K562 (cell line): ENCODE measurements around the gene C13orf42. TPM values are rescaled to one million over a fixed set of nuclear protein-coding genes. Genes with fewer than 3 reads are reported as not detected.
A peak's percentile ranks its signal among the peaks of the same experiment; 100 is the strongest.

Source experiments
- ATAC-seq: fragments of 200-7000 bp; cut with Tn5 transposase; 3 replicates; pipeline ENCODE4 v1.9.1; 2020; ENCODE audit warnings: moderate library complexity
- BruUV-seq: library from RNA; stranded (reverse); fragments of 400-500 nt; replicated peaks from 2 replicates; lab custom pipeline; 2021; lab: Mats Ljungman, UMichigan
- CTCF ChIA-PET: fragments of 300-600 bp; formaldehyde crosslinking; extraction: SDS; loops from one replicate; lab custom pipeline; 2021; ENCODE audit warnings: low intra/inter-chr PET ratio; lab: Yijun Ruan, JAX
- POLR2A ChIA-PET: fragments of 300-600, 350-650 bp; sonication (Branson Sonifier 250); formaldehyde crosslinking; extraction: SDS; loops from one replicate; lab custom pipeline; 2021; ENCODE audit warnings: antibody characterized with exemption, inconsistent platforms; lab: Yijun Ruan, JAX
- DNase-seq, 4 experiments: peaks; one replicate each; pipeline versions ENCODE4 v3.0.0 to v3.0.0-alpha.2; 2011 to 2018; ENCODE audit warnings: low spot score in 3 of 4, mixed read lengths in 3 of 4; ENCODE audit errors: extremely low read depth in 1 of 4
- FAIRE-seq: peaks from 2 replicates; lab custom pipeline; 2011; peaks lifted over from hg19 to GRCh38; lab: Jason Lieb, UNC
- H2AFZ ChIP-seq: 2 replicates; pipeline ENCODE4 v1.6.0; 2011; ENCODE audit warnings: low read depth, low read length, control low read depth, inconsistent platforms
- H3K27ac ChIP-seq: fragments of 200-600 bp; 3 replicates; pipeline ENCODE4 v1.8.0; 2011; ENCODE audit warnings: low read depth, mild to moderate bottlenecking, control low read depth, inconsistent platforms, low read length, moderate library complexity, mixed read lengths; ENCODE audit errors: extremely low read depth
- H3K27me3 ChIP-seq, 2 experiments: fragments of 300-600 bp in 1 of 2; 2 replicates in 1 of 2; 3 replicates in 1 of 2; pipeline versions ENCODE4 v1.6.0 to v1.8.0; 2011; ENCODE audit warnings: inconsistent platforms in 2 of 2, low read length in 2 of 2, mild to moderate bottlenecking in 1 of 2, mixed read lengths in 1 of 2, moderate library complexity in 1 of 2; ENCODE audit not compliant: control insufficient read depth in 2 of 2, insufficient read depth in 2 of 2
- H3K36me3 ChIP-seq: fragments of 300-600 bp; 3 replicates; pipeline ENCODE4 v1.8.0; 2011; ENCODE audit warnings: mild to moderate bottlenecking, low read length, inconsistent platforms; ENCODE audit not compliant: control insufficient read depth, insufficient read depth
- H3K4me1 ChIP-seq, 2 experiments: fragments of 200-600 bp in 1 of 2; replicated peaks in 1 of 2; 2 replicates in 1 of 2; 3 replicates in 1 of 2; pipeline versions ENCODE4 v1.5.1 to v1.8.0; 2011; ENCODE audit warnings: inconsistent platforms in 2 of 2, low read length in 2 of 2, mild to moderate bottlenecking in 1 of 2, mixed read lengths in 1 of 2, moderate library complexity in 1 of 2; ENCODE audit not compliant: control insufficient read depth in 2 of 2, insufficient read depth in 2 of 2
- H3K4me2 ChIP-seq: 2 replicates; pipeline ENCODE4 v1.6.1; 2011; ENCODE audit warnings: low read length, control low read depth, inconsistent platforms, mixed read lengths; ENCODE audit not compliant: insufficient read depth
- H3K4me3 ChIP-seq: fragments of 200-600 bp; sonication (generic), shearing (Covaris generic); 2 replicates; pipeline ENCODE4 v1.5.1; 2016; ENCODE audit warnings: control low read depth, inconsistent platforms
- H3K79me2 ChIP-seq: fragments of 200-600 bp; 3 replicates; pipeline ENCODE4 v1.8.0; 2011; ENCODE audit warnings: low read length, inconsistent platforms; ENCODE audit not compliant: control insufficient read depth, insufficient read depth
- H3K9ac ChIP-seq, 2 experiments: 2 replicates each; pipeline versions ENCODE4 v1.6.0 to v1.6.1; 2011; ENCODE audit warnings: low read depth in 2 of 2, low read length in 2 of 2, control low read depth in 1 of 2, inconsistent platforms in 1 of 2, mild to moderate bottlenecking in 1 of 2, mixed read lengths in 1 of 2; ENCODE audit not compliant: insufficient read depth in 1 of 2
- H3K9me1 ChIP-seq: one replicate; pipeline ENCODE4 v1.6.0; 2011; ENCODE audit warnings: inconsistent platforms, mild to moderate bottlenecking, low read length, moderate library complexity; ENCODE audit not compliant: control insufficient read depth, insufficient read depth
- H3K9me3 ChIP-seq: replicated peaks from 2 replicates; pipeline ENCODE4 v1.5.1; 2011; ENCODE audit warnings: low read depth, low read length, inconsistent platforms; ENCODE audit not compliant: control insufficient read depth, insufficient read depth
- H4K20me1 ChIP-seq: replicated peaks from 2 replicates; pipeline ENCODE4 v1.6.1; 2011; ENCODE audit warnings: low read length, inconsistent platforms, mixed read lengths; ENCODE audit not compliant: control insufficient read depth, insufficient read depth
- ARID3B ChIP-seq: fragments of 250-450 bp; sonication (Bioruptor Pico); IDR thresholded peaks from 2 replicates; pipeline ENCODE4 v1.4.0; 2020; ENCODE audit warnings: borderline replicate concordance
- ATF3 ChIP-seq, 2 experiments: fragments of 450-650 bp in 1 of 2; sonication (generic) in 1 of 2; formaldehyde crosslinking in 1 of 2; IDR thresholded peaks in 1 of 2; conservative IDR thresholded peaks in 1 of 2; 2 replicates each; pipeline versions ENCODE4 v1.6.1 to v1.8.1; 2016 to 2023; ENCODE audit warnings: mild to moderate bottlenecking in 2 of 2, moderate library complexity in 2 of 2, inconsistent platforms in 1 of 2, missing genetic modification reagents in 1 of 2
- HMG20A ChIP-seq: fragments of 450-650 bp; formaldehyde crosslinking; conservative IDR thresholded peaks from 2 replicates; pipeline ENCODE4 v1.4.0; 2020; ENCODE audit warnings: mild to moderate bottlenecking, mixed read lengths
- PYGO2 ChIP-seq: fragments of 450-650 bp; IDR thresholded peaks from 2 replicates; pipeline ENCODE4 v1.6.1; 2016; ENCODE audit warnings: mild to moderate bottlenecking, missing genetic modification characterization, moderate library complexity, missing compliant biosample characterization
- RAD21 ChIP-seq, 2 experiments: fragments of 250-450 bp in 1 of 2; fragments of 450-650 bp in 1 of 2; sonication (Bioruptor Pico) in 1 of 2; formaldehyde crosslinking in 1 of 2; IDR thresholded peaks in 1 of 2; conservative IDR thresholded peaks in 1 of 2; 2 replicates each; pipeline versions ENCODE4 v1.4.0 to v1.8.0; 2020 to 2022; ENCODE audit warnings: mild to moderate bottlenecking in 2 of 2, moderate library complexity in 1 of 2
- TFAM ChIP-seq: fragments of 250-450 bp; sonication (Bioruptor Pico); conservative IDR thresholded peaks from 2 replicates; pipeline ENCODE4 v1.5.0; 2021; ENCODE audit warnings: mild to moderate bottlenecking, moderate library complexity
- TRIM28 ChIP-seq: fragments of 450-650 bp; IDR thresholded peaks from 2 replicates; pipeline ENCODE4 v1.6.1; 2017
- ZNF239 ChIP-seq: fragments of 250-450 bp; sonication (Bioruptor Pico); IDR thresholded peaks from 2 replicates; pipeline ENCODE4 v1.4.0; 2020; ENCODE audit warnings: mild to moderate bottlenecking
- WGBS: fragments of 100-300 bp; shearing (Covaris generic); methylation state at CpG from one replicate; pipeline ENCODE4 v1.1.6; 2016; ENCODE audit warnings: low coverage, mixed read lengths; ENCODE audit not compliant: insufficient coverage; ENCODE audit errors: missing lambda C conversion rate; 5-methylcytosine and 5-hydroxymethylcytosine counted together
- in situ Hi-C: fragments of 300-500 bp; cut with MboI; formaldehyde crosslinking; loops from 4 replicates; pipeline ENCODE4 v1.15.0; 2018; ENCODE audit warnings: inconsistent platforms, mixed read lengths
- intact Hi-C: fragments of 100-400 bp; cut with micrococcal nuclease; formaldehyde crosslinking; loops from 2 replicates; pipeline ENCODE4 v1.14.2; 2022
- polyA plus RNA-seq, 8 experiments: library from polyadenylated mRNA; depleted of rRNA in 4 of 8; stranded (reverse) in 5 of 8; unstranded in 3 of 8; fragments of >200 nt; fragmentation: Nextera tagmentation in 2 of 8; fragmentation: Illumina TruSeq in 1 of 8; extraction: Ambion mirVana in 2 of 8; extraction: Trizol in 1 of 8; gene quantifications; 2 replicates each; pipeline versions ENCODE4 v1.2.1 to v1.2.3, GENCODE V29; 2011 to 2014; ENCODE audit warnings: inconsistent platforms in 1 of 8, missing spikeins in 1 of 8
- total RNA-seq, 7 experiments: library from RNA; depleted of rRNA in 6 of 7; stranded (reverse); fragments of >200 nt in 6 of 7; fragmentation: Illumina TruSeq in 2 of 7; extraction: Trizol in 2 of 7; gene quantifications; 2 replicates each; pipeline versions ENCODE4 v1.2.1 to v1.2.3, GENCODE V29; 2011 to 2021; ENCODE audit warnings: low replicate concordance in 1 of 7

The C13orf42 gene
- total and polyA plus RNA-seq, 9 of the 15 experiments (the other 6 are each of a cell fraction or from before 2014, with no cell fraction given), result 0.18 TPM; not detected in 8

GRCh38 chr13:51048166-51048461 is 63.0 kb downstream of the C13orf42 start (continued):
- TF ChIP-seq ATF3 (IDR thresholded peaks at IDR 0.05), result peak; percentile 92
- TF ChIP-seq ATF3 (CRISPR knock-in tag; conservative IDR thresholded peaks at IDR 0.05), result no peak
- no peak for TF ChIP-seq ARID3B (CRISPR knock-in tag)
- TF ChIP-seq PYGO2 (tag), result no peak
- TF ChIP-seq HMG20A (CRISPR knock-in tag), result no peak

- CTCF ChIA-PET, result no interaction called here
- peaks cover 0 to 29% of the 10 kb centered on the region in 2 experiments; a peak in 2 of 5 replicates for H3K27me3 ChIP-seq
These were observed 63.5 kb downstream of the C13orf42 start for GRCh38 chr13:51047434-51048165.

More at GRCh38 chr13:51047434-51048165, 63.5 kb downstream of the C13orf42 start:
- Histone ChIP-seq H3K4me3 (no peak overlapping the region), H3K79me2 (no peaks in the 10 kb centered on the region), H2AFZ (no peak overlapping the region), H3K9ac (no peak overlapping the region), H3K4me1 (no peaks in the 10 kb centered on the region), H3K36me3 (no peaks in the 10 kb centered on the region), H4K20me1 (no peaks in the 10 kb centered on the region), H3K9me1 (peaks cover 2% of the 10 kb centered on the region), H3K27ac (no peak overlapping the region), H3K4me2 (no peak overlapping the region), H3K9me3 (no peaks in the 10 kb centered on the region)
- whole genome bisulfite sequencing, result 3% methylated on average over 6 of the region's 6 CpGs
- BruUV-seq, result no TSS peak
- intact Hi-C loops, result no loop called here
- TF ChIP-seq TFAM (CRISPR knock-in tag) (no peak), ZNF239 (CRISPR knock-in tag) (no peak), RAD21 (CRISPR knock-in tag; conservative IDR thresholded peaks at IDR 0.05 in 1 of 2, IDR thresholded peaks at IDR 0.05 in 1 of 2) (peak; percentile 24; a peak in 3 of 4 replicates), TRIM28 (no peak)
- in situ Hi-C loops, result no loop called here
- ATAC-seq (no peak), DNase-seq (no peak), FAIRE-seq (no peak)
- POLR2A ChIA-PET, result no interaction called here
